Naive B cell (primary cell): ENCODE results near the gene CHKA. TPM values are rescaled to one million over a fixed set of nuclear protein-coding genes. Genes with fewer than 3 reads are reported as not detected.
A peak's percentile ranks its signal among the peaks of the same experiment; 100 is the strongest.
"Not testable (repeated sequence)": the region's sequence is repeated elsewhere in the genome, so short reads cannot be mapped to it uniquely, and the experiment has no call there.

ENCODE experiments used
- ATAC-seq, 2 donors: fragments of 150-1000 bp; cut with Tn5 transposase; 2 replicates each; pipeline ENCODE4 v1.10.0; 2021; ENCODE audit warnings: low read depth in 2 of 2, mild to moderate bottlenecking in 2 of 2, moderate library complexity in 2 of 2
- DNase-seq: peaks from one replicate; pipeline ENCODE4 v3.0.0; 2022
- H3K27ac Mint-ChIP-seq, 6 donors: one replicate each; pipeline ENCODE4 v1.8.0; 2020 to 2022; ENCODE audit warnings: mild to moderate bottlenecking in 6 of 6, mixed read lengths in 6 of 6, moderate library complexity in 5 of 6, inconsistent platforms in 2 of 6
- H3K27me3 Mint-ChIP-seq, 3 donors: one replicate each; pipeline ENCODE4 v1.8.0; 2021 to 2022; ENCODE audit warnings: mixed read lengths in 3 of 3, mild to moderate bottlenecking in 1 of 3
- H3K36me3 Mint-ChIP-seq, 2 donors: one replicate each; pipeline ENCODE4 v1.8.0; 2020 to 2022; ENCODE audit warnings: mixed read lengths in 2 of 2, inconsistent platforms in 1 of 2, mild to moderate bottlenecking in 1 of 2
- H3K4me1 Mint-ChIP-seq, 3 donors: one replicate each; pipeline ENCODE4 v1.8.0; 2020 to 2022; ENCODE audit warnings: mixed read lengths in 3 of 3, inconsistent platforms in 1 of 3, mild to moderate bottlenecking in 1 of 3, moderate library complexity in 1 of 3
- H3K4me3 Mint-ChIP-seq, 8 donors: one replicate each; pipeline ENCODE4 v1.8.0; 2020 to 2022; ENCODE audit warnings: mild to moderate bottlenecking in 8 of 8, mixed read lengths in 8 of 8, moderate library complexity in 8 of 8, inconsistent platforms in 2 of 8
- H3K9me3 Mint-ChIP-seq, 7 donors: one replicate each; pipeline ENCODE4 v1.8.0; 2020 to 2022; ENCODE audit warnings: mixed read lengths in 7 of 7, mild to moderate bottlenecking in 5 of 7, inconsistent platforms in 2 of 7, moderate library complexity in 1 of 7
- polyA plus RNA-seq, 6 donors: library from polyadenylated mRNA; unstranded; fragments of 300-500 nt; fragmentation: Illumina TruSeq; gene quantifications; one replicate each; pipeline ENCODE4 v1.2.3, GENCODE V29; 2021; ENCODE audit warnings: low read depth in 6 of 6

Gene CHKA
- polyA plus RNA-seq, 6 donors from 2014 or later, result 4.9 to 17.6 (median 6.4) TPM

DNA sequence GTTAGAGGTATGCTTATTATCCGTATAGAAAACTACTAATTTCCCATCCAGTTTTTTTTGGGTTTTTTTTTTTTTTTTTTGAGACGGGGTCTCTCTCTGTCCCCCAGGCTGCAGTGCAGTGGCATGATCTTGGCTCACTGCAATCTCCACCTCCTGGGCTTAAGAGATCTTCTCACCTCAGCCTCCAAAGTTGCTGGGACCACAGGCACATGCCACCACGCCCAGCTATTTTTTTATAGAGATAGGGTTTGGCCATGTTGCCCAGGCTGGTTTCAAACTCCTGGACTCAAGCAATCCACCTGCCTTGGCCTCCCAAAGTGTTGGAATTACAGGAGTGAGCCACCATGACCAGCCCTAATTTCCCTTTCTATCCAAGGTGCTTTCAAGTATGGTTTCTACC lies 28.2 kb downstream of the CHKA start:
- not testable (repeated sequence) for H3K27ac Mint-ChIP-seq, H3K36me3 Mint-ChIP-seq, H3K27me3 Mint-ChIP-seq, DNase-seq, H3K4me3 Mint-ChIP-seq, ATAC-seq, H3K9me3 Mint-ChIP-seq
- peaks cover 11 to 14% (median 13%) of the 10 kb centered on the region in 3 donors for H3K4me1 Mint-ChIP-seq

DNA sequence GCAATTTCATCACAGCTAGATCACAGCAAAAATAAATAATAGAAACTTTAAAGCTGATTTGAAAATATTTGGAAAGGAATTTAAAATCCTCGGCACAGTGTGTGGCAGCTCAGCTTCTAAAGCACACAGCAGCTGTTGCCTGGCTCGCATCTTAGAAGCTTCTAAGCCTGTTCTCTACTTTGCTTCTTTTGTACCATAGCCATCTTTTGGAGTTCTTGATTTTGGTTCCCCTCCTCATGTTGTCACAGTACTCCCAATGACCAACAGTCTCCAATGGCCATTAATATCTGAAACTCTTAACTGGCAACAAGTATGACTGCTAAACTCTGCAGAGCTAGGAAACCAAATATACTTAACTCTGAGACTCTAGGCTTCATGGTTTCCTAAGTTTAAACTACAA lies 28.8 kb downstream of the CHKA start:
- no peak overlapping the region for H3K27ac Mint-ChIP-seq
- ATAC-seq, result no peak
- H3K9me3 Mint-ChIP-seq, result no peaks in the 10 kb centered on the region
- no peak overlapping the region for H3K4me3 Mint-ChIP-seq
- H3K36me3 Mint-ChIP-seq, result no peaks in the 10 kb centered on the region
- DNase-seq, result no peak
- H3K4me1 Mint-ChIP-seq, result peaks cover 7 to 11% (median 8%) of the 10 kb centered on the region in 3 donors
- no peaks in the 10 kb centered on the region for H3K27me3 Mint-ChIP-seq

DNA sequence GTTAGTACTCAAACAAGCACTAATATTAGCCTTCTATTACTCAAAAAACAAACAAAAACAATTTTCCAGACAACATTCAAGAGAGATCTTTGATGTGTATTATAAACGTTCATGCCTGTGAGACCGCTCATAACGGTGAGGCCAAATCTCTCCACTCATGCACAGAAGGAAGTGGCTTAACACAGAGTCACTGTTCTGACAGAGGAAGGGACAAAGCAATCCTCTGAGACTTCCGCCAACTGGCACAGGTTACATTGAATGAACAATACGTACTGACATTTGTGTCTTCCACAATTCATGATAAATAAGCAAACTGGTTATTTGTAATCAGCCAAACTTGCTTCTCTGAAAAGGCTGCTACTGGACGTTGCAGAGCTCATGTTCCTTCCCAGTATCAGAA lies 30.5 kb downstream of the CHKA start:
- ATAC-seq (peak; percentile 92 to 95), DNase-seq (no peak)
- H3K9me3 Mint-ChIP-seq, result no peaks in the 10 kb centered on the region
- H3K27me3 Mint-ChIP-seq, result no peaks in the 10 kb centered on the region
- H3K27ac Mint-ChIP-seq, result peak overlapping the region; percentile 6 to 83 (median 66)
- H3K4me3 Mint-ChIP-seq, result peak overlapping the region in 6 of 8 donors; percentile 18 to 81 (median 55)
- no peaks in the 10 kb centered on the region for H3K36me3 Mint-ChIP-seq
- H3K4me1 Mint-ChIP-seq, result peaks cover 7 to 11% (median 8%) of the 10 kb centered on the region in 3 donors

DNA sequence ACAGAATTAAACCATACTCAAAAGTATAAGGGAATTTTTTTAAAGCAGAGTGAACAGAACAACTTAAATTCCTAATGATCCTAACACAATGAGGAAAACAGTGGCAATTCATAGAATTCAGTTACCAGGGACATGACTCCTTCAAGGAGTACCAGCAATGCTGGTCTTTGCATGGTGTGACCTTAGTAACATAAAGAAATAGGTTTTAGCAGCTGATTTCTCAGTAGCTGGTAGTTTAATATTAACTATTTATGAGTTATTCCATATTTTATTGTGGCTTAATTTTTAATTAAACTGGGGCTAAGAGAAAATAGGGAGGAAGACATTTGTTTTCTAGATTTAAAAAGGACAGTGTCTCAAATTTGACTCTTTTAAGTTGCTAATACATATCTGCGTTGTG lies 30.9 kb downstream of the CHKA start:
- Mint-ChIP-seq H3K9me3 (no peaks in the 10 kb centered on the region), H3K36me3 (no peaks in the 10 kb centered on the region), H3K27ac (peak overlapping the region in 3 of 6 donors; percentile 6 to 83 (median 42)), H3K4me1 (peaks cover 7 to 11% (median 8%) of the 10 kb centered on the region in 3 donors), H3K27me3 (no peaks in the 10 kb centered on the region), H3K4me3 (peak overlapping the region in 6 of 8 donors; percentile 18 to 81 (median 55))
- DNase-seq (no peak), ATAC-seq (no peak)

DNA sequence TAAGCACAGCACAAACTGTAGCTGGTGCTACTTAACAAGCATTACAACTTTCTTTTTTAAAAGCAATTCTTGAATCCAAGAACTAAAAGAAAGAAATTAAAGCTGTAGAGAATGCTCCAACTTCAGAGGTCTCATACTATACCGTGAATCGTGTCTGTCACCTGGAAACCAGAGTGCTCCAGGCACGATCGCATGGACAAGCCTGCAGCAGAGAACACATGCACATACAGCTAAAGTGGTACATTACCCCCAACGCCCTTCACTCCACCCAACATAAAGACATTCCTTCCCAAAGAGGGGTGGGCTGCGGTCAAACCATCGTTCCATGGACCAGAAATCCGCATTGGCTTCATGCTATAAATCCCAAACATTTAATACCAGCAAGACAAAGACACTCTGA lies 31.5 kb downstream of the CHKA start:
- DNase-seq, result no peak
- Mint-ChIP-seq H3K4me1 (peaks cover 7 to 11% (median 8%) of the 10 kb centered on the region in 3 donors), H3K36me3 (no peaks in the 10 kb centered on the region), H3K27ac (no peak overlapping the region), H3K9me3 (no peaks in the 10 kb centered on the region), H3K4me3 (no peak overlapping the region), H3K27me3 (no peaks in the 10 kb centered on the region)
- ATAC-seq, result no peak

DNA sequence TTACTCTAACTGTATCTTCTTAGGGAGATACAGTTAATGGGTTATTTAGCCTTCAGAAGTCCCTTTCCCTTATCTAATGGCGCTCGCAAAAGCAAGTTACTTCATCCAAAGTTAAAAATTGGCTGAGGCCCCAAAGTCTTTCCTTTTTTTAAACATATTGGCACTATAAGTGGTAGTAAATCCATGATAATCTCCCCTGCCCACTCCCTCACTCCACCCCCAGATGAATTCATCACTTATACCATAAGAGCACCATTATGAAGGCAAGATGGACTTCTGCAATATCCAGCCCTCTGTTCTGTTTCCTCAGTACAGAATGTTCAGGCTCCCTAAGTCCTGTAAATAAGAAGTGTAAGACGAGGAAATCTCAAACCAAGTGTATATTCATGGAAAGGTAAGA lies 37.7 kb downstream of the CHKA start:
- Mint-ChIP-seq H3K4me1 (no peaks in the 10 kb centered on the region), H3K36me3 (peaks cover 0 to 5% of the 10 kb centered on the region in 2 donors), H3K4me3 (no peak overlapping the region), H3K9me3 (no peaks in the 10 kb centered on the region), H3K27me3 (no peaks in the 10 kb centered on the region), H3K27ac (peak overlapping the region in 1 of 6 donors; percentile 17)
- no peak for ATAC-seq
- DNase-seq, result no peak

DNA sequence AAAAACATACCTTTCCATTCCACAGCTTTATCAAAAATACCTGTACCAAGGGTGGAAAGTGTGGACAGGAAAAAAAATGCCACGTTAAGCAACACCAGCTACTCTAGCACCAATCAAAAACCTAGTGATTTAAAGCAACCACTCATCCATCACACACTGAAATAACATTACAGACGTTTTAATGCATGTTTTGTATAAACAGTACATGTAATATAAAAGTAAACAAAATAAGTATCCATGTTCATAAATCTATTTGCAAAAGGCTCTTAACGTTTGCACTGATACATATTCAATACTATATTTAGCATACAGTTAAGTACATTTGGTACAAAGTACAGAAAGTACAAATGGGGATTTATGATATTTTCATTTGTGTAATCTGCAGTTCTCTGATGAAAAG lies 38.7 kb downstream of the CHKA start:
- no peaks in the 10 kb centered on the region for H3K9me3 Mint-ChIP-seq
- H3K36me3 Mint-ChIP-seq, result peaks cover 0 to 5% of the 10 kb centered on the region in 2 donors
- ATAC-seq (no peak), DNase-seq (no peak)
- H3K4me1 Mint-ChIP-seq, result peaks cover 5 to 9% (median 7%) of the 10 kb centered on the region in 3 donors
- no peak overlapping the region for H3K4me3 Mint-ChIP-seq
- H3K27me3 Mint-ChIP-seq, result no peaks in the 10 kb centered on the region
- H3K27ac Mint-ChIP-seq, result no peak overlapping the region

DNA sequence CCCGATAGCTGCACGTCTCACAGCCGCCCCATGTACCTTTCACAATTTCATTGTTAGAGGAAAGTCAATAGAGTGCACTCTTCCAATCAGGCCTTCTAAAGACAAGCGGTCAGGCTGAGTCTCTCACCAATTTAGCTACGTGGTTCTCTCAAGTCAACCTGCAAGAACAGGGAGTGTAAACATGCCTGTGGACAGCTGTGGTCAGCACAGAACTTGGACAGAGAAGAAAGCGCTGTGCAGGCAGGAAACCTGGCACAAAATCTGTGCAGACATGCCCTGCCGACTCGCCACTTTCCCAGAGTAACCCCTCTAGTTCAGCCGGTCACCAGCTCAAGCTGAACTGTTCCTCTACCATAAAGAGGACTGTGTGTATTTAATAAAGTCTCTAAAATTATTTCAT lies 39.5 kb downstream of the CHKA start:
- H3K4me3 Mint-ChIP-seq, result no peak overlapping the region
- H3K36me3 Mint-ChIP-seq, result peaks cover 0 to 5% of the 10 kb centered on the region in 2 donors
- H3K4me1 Mint-ChIP-seq, result peaks cover 5 to 13% (median 12%) of the 10 kb centered on the region in 3 donors
- ATAC-seq (no peak), DNase-seq (no peak)
- no peaks in the 10 kb centered on the region for H3K9me3 Mint-ChIP-seq
- no peak overlapping the region for H3K27ac Mint-ChIP-seq
- H3K27me3 Mint-ChIP-seq, result no peaks in the 10 kb centered on the region

DNA sequence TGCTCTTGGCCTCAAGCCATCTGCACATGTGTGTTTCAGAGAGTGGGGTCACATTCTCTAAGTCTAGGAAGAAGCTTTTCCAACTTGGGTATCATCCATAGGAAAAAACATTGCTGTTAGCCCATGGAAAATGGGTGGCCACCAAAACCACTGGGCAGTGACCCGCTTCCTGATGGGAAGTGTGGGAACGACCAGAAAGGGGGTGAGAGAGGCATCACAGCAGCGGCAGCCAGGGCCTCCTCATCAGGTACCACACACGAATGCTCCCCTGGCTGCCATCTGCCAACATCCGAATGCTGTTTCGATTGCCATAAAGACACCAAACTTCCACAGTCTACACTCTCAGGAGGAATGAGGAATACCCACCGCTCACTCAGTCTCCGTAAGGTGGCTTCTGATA lies 40.3 kb downstream of the CHKA start:
- DNase-seq, result no peak
- Mint-ChIP-seq H3K4me1 (peaks cover 5 to 14% (median 13%) of the 10 kb centered on the region in 3 donors), H3K9me3 (no peaks in the 10 kb centered on the region), H3K36me3 (peaks cover 0 to 5% of the 10 kb centered on the region in 2 donors), H3K27ac (peak overlapping the region in 2 of 6 donors; percentile 37 to 53), H3K4me3 (no peak overlapping the region), H3K27me3 (no peaks in the 10 kb centered on the region)
- no peak for ATAC-seq

DNA sequence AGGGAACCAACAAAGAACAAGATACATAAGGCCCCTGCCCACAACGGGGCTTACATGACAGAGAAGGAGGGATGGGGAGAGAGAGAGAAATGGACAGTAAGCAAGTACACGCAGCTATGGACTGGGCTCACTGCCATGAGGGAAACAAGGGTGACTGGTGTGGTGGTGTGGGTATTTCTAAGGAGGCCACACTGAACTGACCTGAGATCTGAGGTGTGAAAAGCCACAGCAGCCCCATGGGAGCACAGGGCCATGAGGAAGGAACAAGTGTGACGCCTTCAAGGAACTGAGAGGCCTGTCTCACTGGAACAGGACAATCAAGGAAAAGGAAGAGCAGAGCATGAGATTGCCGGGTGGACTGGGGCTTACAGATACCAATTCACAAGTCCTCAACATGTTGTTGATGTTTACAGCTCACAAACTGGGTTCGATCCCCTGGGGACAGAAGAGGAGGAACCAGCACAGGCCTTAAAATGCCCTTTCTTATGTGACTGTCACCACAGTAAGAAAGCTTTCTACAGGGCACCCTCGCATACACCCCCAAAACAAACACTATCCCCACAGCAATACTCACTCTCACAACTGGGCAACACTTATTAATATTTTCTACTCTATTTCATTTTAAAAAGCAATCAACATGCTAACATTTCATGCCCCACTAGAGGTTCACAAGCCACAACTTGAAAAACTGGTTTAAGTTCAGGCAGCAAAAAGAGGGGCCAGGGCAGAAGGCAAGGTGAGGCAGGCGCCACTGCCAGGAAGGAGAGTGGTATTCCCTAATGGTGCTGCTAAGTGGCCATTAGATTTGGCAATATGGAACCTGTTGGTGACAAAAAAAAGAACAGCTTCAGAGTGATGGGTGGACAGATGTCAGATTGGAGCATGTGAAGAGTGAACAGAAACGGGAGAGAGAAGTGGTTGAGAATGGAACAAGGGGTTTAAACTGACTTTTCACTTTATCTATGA lies 43.3 kb downstream of the CHKA start:
- no peak for DNase-seq
- Mint-ChIP-seq H3K27me3 (no peaks in the 10 kb centered on the region), H3K9me3 (no peaks in the 10 kb centered on the region), H3K4me1 (peaks cover 5 to 14% (median 13%) of the 10 kb centered on the region in 3 donors), H3K36me3 (peaks cover 0 to 11% of the 10 kb centered on the region in 2 donors), H3K27ac (peak overlapping the region in 4 of 6 donors; percentile 26 to 91 (median 56)), H3K4me3 (peak overlapping the region in 2 of 8 donors; percentile 28 to 40)
- ATAC-seq, result peak in 1 of 2 donors; percentile 21

DNA sequence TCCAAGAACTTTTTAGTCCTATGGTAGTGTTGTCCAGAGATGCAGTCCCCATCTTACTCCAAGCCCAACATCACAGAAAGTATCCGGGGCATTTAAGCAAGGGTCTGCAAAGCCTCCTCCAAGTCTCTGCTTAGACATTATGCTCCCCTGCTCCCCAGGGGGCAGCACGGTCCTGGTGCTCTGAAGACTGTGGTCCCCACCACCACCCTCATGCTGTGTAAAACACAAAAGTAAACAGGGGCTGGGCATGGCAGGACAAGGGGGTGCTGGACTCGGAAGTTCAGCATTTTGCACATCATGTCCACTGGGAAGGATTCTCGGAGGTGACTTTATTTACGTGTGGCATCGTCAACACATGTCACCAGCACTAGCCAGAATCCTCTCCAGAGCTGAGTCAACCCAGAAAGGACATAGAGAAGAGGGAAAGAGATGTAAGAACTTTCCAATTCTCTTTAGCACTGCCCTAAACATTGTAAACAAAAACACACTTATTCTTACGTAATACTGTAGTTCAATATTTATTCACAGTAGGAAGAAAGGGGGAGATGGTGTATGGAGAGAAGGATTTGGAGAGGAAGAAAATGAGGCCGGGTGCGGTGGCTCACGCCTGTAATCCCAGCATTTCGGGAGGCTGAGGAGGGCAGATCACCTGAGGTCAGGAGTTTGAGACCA lies 44.7 kb downstream of the CHKA start:
- Mint-ChIP-seq H3K4me1 (peaks cover 5 to 16% (median 14%) of the 10 kb centered on the region in 3 donors), H3K27ac (peak overlapping the region in 2 of 6 donors; percentile 25 to 49), H3K4me3 (no peak overlapping the region), H3K36me3 (peaks cover 0 to 11% of the 10 kb centered on the region in 2 donors), H3K9me3 (no peaks in the 10 kb centered on the region), H3K27me3 (no peaks in the 10 kb centered on the region)
- DNase-seq, result no peak
- ATAC-seq, result no peak

DNA sequence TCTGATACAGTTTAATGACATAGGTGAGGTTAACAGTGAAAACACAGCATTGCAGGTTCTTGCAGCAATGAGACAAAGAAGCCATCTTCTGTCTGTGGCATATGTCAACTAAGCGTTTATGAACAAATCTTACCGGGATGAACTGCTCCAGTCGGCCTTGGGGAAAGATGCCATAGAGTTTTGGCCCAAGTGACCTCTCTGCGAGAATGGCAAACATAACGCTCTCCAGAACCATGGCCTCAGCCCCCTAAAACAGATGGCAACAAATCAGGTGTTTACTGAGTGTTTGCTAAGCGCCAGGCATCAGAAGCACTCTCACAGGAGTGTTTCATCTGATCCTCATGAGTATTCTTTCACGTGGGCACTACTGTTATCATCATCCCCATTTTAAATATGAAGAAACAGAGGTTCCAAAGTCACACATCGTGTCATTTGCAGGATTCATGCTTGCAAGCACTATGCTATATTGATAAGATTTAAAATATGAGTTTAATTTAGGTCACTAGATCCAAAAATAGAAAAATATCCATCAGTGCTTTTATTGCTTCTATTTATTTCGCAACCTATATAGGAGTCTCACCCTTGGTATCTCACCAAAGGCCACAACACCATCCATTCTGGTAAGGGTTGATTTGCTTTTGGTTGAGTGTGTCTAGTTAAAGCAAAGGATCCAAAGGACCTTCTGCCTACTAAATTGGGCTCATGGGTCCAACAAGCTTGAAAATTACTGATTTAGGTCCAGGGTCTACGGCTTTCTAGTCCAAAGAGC lies 46.4 kb downstream of the CHKA start:
- H3K36me3 Mint-ChIP-seq, result peaks cover 7 to 18% of the 10 kb centered on the region in 2 donors
- DNase-seq (no peak), ATAC-seq (no peak)
- no peaks in the 10 kb centered on the region for H3K9me3 Mint-ChIP-seq
- no peak overlapping the region for H3K4me3 Mint-ChIP-seq
- no peaks in the 10 kb centered on the region for H3K27me3 Mint-ChIP-seq
- H3K4me1 Mint-ChIP-seq, result peaks cover 5 to 22% (median 14%) of the 10 kb centered on the region in 3 donors
- H3K27ac Mint-ChIP-seq, result no peak overlapping the region
